ENCODE data around the gene ETV6.

The ETV6 gene

GRCh38 chr12:11778713-11779685, 129.5 kb downstream of the ETV6 start:
- no peak overlapping the region for H3K4me3 ChIP-seq (ENCODE audit: low read depth, low read length)
- TF ChIP-seq CTCF (IDR thresholded peaks at IDR 0.05; ENCODE audit: low read depth, low read length, missing control alignments) = no peak
- in situ Hi-C loops (cut with HindIII; ENCODE audit: low pct_ligation_motif_present, low sequenced_read_pairs) = no loop called here
- DNase-seq = peak; percentile 59
- no peaks in the 10 kb centered on the region for H3K36me3 ChIP-seq (replicated peaks)
- peak overlapping the region; percentile 21 for H3K27ac ChIP-seq
- no peaks in the 10 kb centered on the region for H3K27me3 ChIP-seq (replicated peaks)

- H3K36me3 ChIP-seq (replicated peaks) = no peaks in the 10 kb centered on the region
- no peak overlapping the region for H3K4me3 ChIP-seq (ENCODE audit: low read depth, low read length)
- in situ Hi-C loops (cut with HindIII; ENCODE audit: low pct_ligation_motif_present, low sequenced_read_pairs) = no loop called here
- TF ChIP-seq CTCF (IDR thresholded peaks at IDR 0.05; ENCODE audit: low read depth, low read length, missing control alignments) = no peak
- H3K27ac ChIP-seq = no peak overlapping the region
- DNase-seq = no peak
- H3K27me3 ChIP-seq (replicated peaks) = no peaks in the 10 kb centered on the region
Measured at GRCh38 chr12:11780521-11781101, 131.1 kb downstream of the ETV6 start.

- in situ Hi-C loops (cut with HindIII; ENCODE audit: low pct_ligation_motif_present, low sequenced_read_pairs) = no loop called here
- no peaks in the 10 kb centered on the region for H3K36me3 ChIP-seq (replicated peaks)
- no peak overlapping the region for H3K4me3 ChIP-seq (ENCODE audit: low read depth, low read length)
- no peak overlapping the region for H3K27ac ChIP-seq
- TF ChIP-seq CTCF (IDR thresholded peaks at IDR 0.05; ENCODE audit: low read depth, low read length, missing control alignments) = no peak
- no peaks in the 10 kb centered on the region for H3K27me3 ChIP-seq (replicated peaks)
- no peak for DNase-seq
Measured at GRCh38 chr12:11782914-11783420, 133.5 kb downstream of the ETV6 start.

GRCh38 chr12:11785712-11786111, 136.2 kb downstream of the ETV6 start:
- Histone ChIP-seq H3K4me3 (ENCODE audit: low read depth, low read length) (no peak overlapping the region), H3K27ac (no peak overlapping the region), H3K36me3 (replicated peaks) (no peaks in the 10 kb centered on the region), H3K27me3 (replicated peaks) (no peaks in the 10 kb centered on the region)
- no peak for TF ChIP-seq CTCF (IDR thresholded peaks at IDR 0.05; ENCODE audit: low read depth, low read length, missing control alignments)
- in situ Hi-C loops (cut with HindIII; ENCODE audit: low pct_ligation_motif_present, low sequenced_read_pairs) = no loop called here
- no peak for DNase-seq

- TF ChIP-seq CTCF (IDR thresholded peaks at IDR 0.05; ENCODE audit: low read depth, low read length, missing control alignments) = no peak
- DNase-seq = no peak
- H3K27me3 ChIP-seq (replicated peaks) = no peaks in the 10 kb centered on the region
- no peak overlapping the region for H3K27ac ChIP-seq
- in situ Hi-C loops (cut with HindIII; ENCODE audit: low pct_ligation_motif_present, low sequenced_read_pairs) = no loop called here
- no peak overlapping the region for H3K4me3 ChIP-seq (ENCODE audit: low read depth, low read length)
- no peaks in the 10 kb centered on the region for H3K36me3 ChIP-seq (replicated peaks)
Measured at GRCh38 chr12:11786638-11787365, 137.3 kb downstream of the ETV6 start.

Data from brain microvascular endothelial cell (primary cell).